SU-DHL-6 (cell line): Measurements from ENCODE around the gene RNF128.

Experiments
- H2AFZ ChIP-seq: fragments of 200-600 bp; sonication (generic); 2 replicates; pipeline ENCODE4 v1.6.1; 2014; ENCODE audit warnings: low read depth, mild to moderate bottlenecking, moderate library complexity, mixed read lengths, antibody characterized with exemption, low read length; ENCODE audit not compliant: severe bottlenecking
- H3F3A ChIP-seq: fragments of 200-600 bp; shearing (Covaris generic); 2 replicates; pipeline ENCODE4 v1.6.0; 2016; ENCODE audit warnings: antibody characterized with exemption, mild to moderate bottlenecking; ENCODE audit not compliant: insufficient read depth
- H3K27ac ChIP-seq: fragments of 200-600 bp; sonication (generic); 2 replicates; pipeline ENCODE4 v1.5.1; 2016; ENCODE audit warnings: low read depth, mild to moderate bottlenecking, low read length, moderate library complexity, mixed read lengths
- H3K27me3 ChIP-seq: fragments of 200-600 bp; sonication (generic), shearing (Covaris generic); 2 replicates; pipeline ENCODE4 v1.6.0; 2014; ENCODE audit warnings: mild to moderate bottlenecking, low read length
- H3K36me3 ChIP-seq: fragments of 200-600 bp; sonication (generic); 2 replicates; pipeline ENCODE4 v1.6.1; 2014; ENCODE audit warnings: mild to moderate bottlenecking, low read length, mixed read lengths
- H3K4me2 ChIP-seq: fragments of 300-600, 200-600 bp; shearing (Covaris generic), sonication (generic); 2 replicates; pipeline ENCODE4 v1.6.0; 2014; ENCODE audit warnings: low read length, low read depth, mild to moderate bottlenecking; ENCODE audit not compliant: poor library complexity, severe bottlenecking
- H3K4me3 ChIP-seq: fragments of 200-600 bp; sonication (generic); 2 replicates; pipeline ENCODE4 v1.5.1; 2014; ENCODE audit warnings: antibody characterized with exemption, low read length, mild to moderate bottlenecking, mixed read lengths; ENCODE audit not compliant: insufficient read depth, poor library complexity, severe bottlenecking
- H3K79me2 ChIP-seq: fragments of 200-600 bp; sonication (generic); 2 replicates; pipeline ENCODE4 v1.6.1; 2014; ENCODE audit warnings: mild to moderate bottlenecking, low read length, moderate library complexity; ENCODE audit not compliant: insufficient read depth
- H3K9ac ChIP-seq: fragments of 200-600 bp; sonication (generic); 2 replicates; pipeline ENCODE4 v1.7.0; 2014; ENCODE audit warnings: mild to moderate bottlenecking, low read length
- H3K9me2 ChIP-seq: fragments of 200-600 bp; sonication (generic); replicated peaks from 2 replicates; pipeline ENCODE4 v1.6.1; 2014; ENCODE audit warnings: low read length; ENCODE audit not compliant: insufficient read depth
- H3K9me3 ChIP-seq: fragments of 200-600 bp; sonication (generic); 2 replicates; pipeline ENCODE4 v1.6.1; 2014; ENCODE audit warnings: low read length, mixed read lengths; ENCODE audit not compliant: insufficient read depth
- H4K20me1 ChIP-seq: fragments of 200-600 bp; sonication (generic); 2 replicates; pipeline ENCODE4 v1.6.1; 2014; ENCODE audit warnings: low read depth, mild to moderate bottlenecking, antibody characterized with exemption, low read length, moderate library complexity, mixed read lengths
- EZH2phosphoT487 ChIP-seq: fragments of 200-600 bp; sonication (generic), shearing (Covaris generic); conservative IDR thresholded peaks from 2 replicates; pipeline ENCODE4 v1.6.1; 2018; ENCODE audit warnings: mild to moderate bottlenecking, antibody characterized with exemption, low read length, moderate library complexity, mixed read lengths
- TF ChIP-seq, protein P1 (sequence below): fragments of 200-600 bp; sonication (generic); IDR thresholded peaks from one replicate; pipeline ENCODE4 v1.5.1; 2017; ENCODE audit warnings: antibody characterized with exemption, mild to moderate bottlenecking, low read length, moderate library complexity; ENCODE audit not compliant: insufficient read depth, poor library complexity, severe bottlenecking

RNF128 gene

DNA sequence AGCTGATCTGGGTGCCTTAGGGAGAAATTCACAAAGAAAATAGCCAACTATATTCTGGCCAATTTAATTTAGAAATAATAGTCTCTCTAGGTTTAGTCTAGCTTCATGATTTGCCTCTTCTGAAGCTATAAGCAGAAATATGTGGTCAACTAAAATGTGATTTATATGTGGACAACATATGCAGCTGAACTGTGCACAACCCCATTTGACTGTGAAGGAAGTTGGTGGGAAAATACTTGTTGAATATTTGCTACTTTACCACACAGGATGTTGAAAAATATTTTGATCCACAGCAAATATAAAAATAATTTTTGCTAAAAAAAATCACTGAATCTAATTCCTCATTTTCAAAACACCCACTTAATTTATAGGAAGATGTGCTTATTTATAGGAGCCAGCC lies 15.7 kb upstream of the RNF128 start:
- Histone ChIP-seq H3K4me3 (no peak overlapping the region), H4K20me1 (no peaks in the 10 kb centered on the region), H3K79me2 (no peaks in the 10 kb centered on the region), H2AFZ (no peak overlapping the region), H3K27ac (no peak overlapping the region), H3K36me3 (no peaks in the 10 kb centered on the region), H3K27me3 (no peaks in the 10 kb centered on the region), H3K4me2 (no peak overlapping the region), H3F3A (no peaks in the 10 kb centered on the region), H3K9me2 (no peaks in the 10 kb centered on the region), H3K9ac (no peak overlapping the region), H3K9me3 (no peaks in the 10 kb centered on the region)
- TF ChIP-seq, protein P1, sequence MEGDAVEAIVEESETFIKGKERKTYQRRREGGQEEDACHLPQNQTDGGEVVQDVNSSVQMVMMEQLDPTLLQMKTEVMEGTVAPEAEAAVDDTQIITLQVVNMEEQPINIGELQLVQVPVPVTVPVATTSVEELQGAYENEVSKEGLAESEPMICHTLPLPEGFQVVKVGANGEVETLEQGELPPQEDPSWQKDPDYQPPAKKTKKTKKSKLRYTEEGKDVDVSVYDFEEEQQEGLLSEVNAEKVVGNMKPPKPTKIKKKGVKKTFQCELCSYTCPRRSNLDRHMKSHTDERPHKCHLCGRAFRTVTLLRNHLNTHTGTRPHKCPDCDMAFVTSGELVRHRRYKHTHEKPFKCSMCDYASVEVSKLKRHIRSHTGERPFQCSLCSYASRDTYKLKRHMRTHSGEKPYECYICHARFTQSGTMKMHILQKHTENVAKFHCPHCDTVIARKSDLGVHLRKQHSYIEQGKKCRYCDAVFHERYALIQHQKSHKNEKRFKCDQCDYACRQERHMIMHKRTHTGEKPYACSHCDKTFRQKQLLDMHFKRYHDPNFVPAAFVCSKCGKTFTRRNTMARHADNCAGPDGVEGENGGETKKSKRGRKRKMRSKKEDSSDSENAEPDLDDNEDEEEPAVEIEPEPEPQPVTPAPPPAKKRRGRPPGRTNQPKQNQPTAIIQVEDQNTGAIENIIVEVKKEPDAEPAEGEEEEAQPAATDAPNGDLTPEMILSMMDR: no peak
- no peak for TF ChIP-seq EZH2phosphoT487

DNA sequence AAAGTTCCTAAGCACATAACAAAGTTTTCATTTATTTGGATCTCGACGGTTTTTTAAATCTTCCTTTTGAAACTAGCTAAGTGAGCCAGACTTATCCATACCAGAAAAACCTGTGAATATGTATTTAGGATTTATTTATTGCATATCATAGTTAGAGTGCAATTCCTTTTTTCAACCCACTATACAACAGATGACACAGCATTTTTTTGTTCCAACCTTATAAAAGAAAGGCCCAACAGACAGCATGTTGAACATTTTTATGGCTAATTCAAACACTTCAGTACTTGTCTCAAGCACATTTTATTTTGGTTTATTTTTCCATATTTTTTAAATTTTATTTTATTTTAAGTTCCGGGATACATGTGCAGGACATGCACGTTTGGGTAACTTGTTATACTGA lies 15.1 kb upstream of the RNF128 start:
- Histone ChIP-seq H3K27ac (no peak overlapping the region), H3K9me3 (no peaks in the 10 kb centered on the region), H3K36me3 (no peaks in the 10 kb centered on the region), H3K79me2 (no peaks in the 10 kb centered on the region), H2AFZ (no peak overlapping the region), H3K9me2 (no peaks in the 10 kb centered on the region), H3K27me3 (no peaks in the 10 kb centered on the region), H3K4me2 (no peak overlapping the region), H4K20me1 (no peaks in the 10 kb centered on the region), H3F3A (no peaks in the 10 kb centered on the region), H3K9ac (no peak overlapping the region), H3K4me3 (no peak overlapping the region)
- TF ChIP-seq EZH2phosphoT487: no peak
- TF ChIP-seq, protein P1: no peak

DNA sequence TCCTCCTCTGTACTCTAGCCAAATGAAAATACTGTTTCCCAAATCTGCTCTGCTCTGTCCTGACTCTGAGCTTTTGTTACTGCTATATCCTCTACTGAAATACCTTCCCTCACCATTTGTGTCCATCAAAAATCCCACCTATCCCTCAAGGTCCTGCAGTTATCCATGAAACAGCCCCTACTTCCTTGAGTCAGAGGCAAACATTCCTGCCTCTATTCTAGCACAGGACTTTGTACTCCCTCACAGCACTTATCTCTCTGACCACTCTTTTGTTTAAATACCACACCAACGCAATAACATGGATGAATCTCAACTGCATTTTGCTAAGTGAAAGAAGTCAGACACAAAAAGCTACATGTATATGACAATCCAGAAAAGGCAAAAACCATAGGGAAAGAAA lies 10.5 kb upstream of the RNF128 start:
- H3F3A ChIP-seq: no peaks in the 10 kb centered on the region
- H3K9ac ChIP-seq: no peak overlapping the region
- TF ChIP-seq EZH2phosphoT487: no peak
- TF ChIP-seq, protein P1: no peak
- H2AFZ ChIP-seq: no peak overlapping the region
- H3K9me3 ChIP-seq: no peaks in the 10 kb centered on the region
- no peaks in the 10 kb centered on the region for H3K27me3 ChIP-seq
- no peaks in the 10 kb centered on the region for H4K20me1 ChIP-seq
- H3K4me2 ChIP-seq: no peak overlapping the region
- H3K4me3 ChIP-seq: no peak overlapping the region
- no peak overlapping the region for H3K27ac ChIP-seq
- no peaks in the 10 kb centered on the region for H3K79me2 ChIP-seq
- no peaks in the 10 kb centered on the region for H3K9me2 ChIP-seq
- no peaks in the 10 kb centered on the region for H3K36me3 ChIP-seq
